ENCODE data around the gene NGF.

The NGF gene

DNA sequence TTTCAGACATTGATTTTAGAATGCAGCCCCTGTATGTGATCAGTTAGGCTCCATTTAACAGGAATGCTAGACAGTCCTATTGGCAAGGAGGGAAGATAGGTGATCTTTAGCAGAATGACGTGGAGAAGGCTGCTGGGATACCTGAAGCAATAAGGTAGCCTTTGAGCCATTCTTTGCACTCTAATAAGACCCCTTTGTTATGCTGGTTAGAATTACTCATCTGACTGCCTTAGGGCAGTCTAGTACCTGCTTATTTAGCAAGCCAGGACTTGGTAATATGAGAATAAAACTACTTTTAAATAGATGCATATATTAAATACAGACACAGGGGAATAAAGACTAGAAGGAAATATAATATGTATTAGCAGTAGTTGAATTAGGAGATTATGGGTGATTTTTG is 29.1 kb downstream of the NGF start:
- no peak for FAIRE-seq

- FAIRE-seq, result no peak
Observed at GRCh38 chr1:115307661-115308060, 30.4 kb downstream of the NGF start.

GRCh38 chr1:115306146-115306545 is 31.9 kb downstream of the NGF start:
- FAIRE-seq, result no peak

GRCh38 chr1:115303364-115303763 is 34.7 kb downstream of the NGF start:
- FAIRE-seq, result no peak

GRCh38 chr1:115302390-115302961 is 35.6 kb downstream of the NGF start:
- FAIRE-seq, result no peak

- FAIRE-seq, result no peak
Observed at GRCh38 chr1:115301438-115302020, 36.5 kb downstream of the NGF start.

DNA sequence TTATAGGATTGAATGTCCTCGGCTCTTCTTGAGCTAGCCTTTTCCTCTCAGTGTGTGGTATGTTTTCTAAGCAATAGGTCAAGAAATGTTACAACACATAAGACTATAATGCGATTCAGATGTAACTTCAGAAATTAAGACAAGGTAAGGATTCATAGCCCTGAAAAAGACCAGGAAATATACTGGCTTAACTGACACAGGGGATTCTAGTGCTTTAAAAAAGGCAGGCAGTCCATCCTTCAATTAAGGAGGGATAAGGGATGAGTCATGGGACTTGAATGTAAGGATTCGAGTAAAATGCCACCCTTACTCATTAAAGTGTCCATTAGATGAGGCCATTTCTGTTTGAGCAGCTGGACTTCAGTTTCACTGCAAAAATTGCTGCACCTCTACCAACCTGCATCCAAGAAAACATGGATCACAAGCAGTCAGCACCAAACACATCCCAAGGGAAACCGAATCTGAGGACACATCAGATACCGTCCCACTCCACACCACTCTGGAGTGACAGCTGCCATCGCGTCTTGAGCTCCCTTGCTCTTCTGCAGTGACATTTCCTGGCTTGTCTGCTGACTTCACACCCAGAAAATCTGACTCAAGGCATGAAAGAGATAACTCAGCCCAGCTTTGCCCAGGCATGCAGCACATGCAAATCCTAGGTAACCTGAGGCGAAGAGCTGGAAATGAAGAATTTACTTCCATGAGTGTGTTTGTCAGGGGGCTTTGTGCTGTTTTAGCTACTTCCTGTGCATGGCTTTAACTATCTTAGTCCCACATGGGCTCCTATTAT is 37.8 kb downstream of the NGF start:
- FAIRE-seq, result no peak

- FAIRE-seq, result no peak
Observed at GRCh38 chr1:115299266-115299665, 38.8 kb downstream of the NGF start.

GRCh38 chr1:115296981-115297380 is 41.1 kb downstream of the NGF start:
- no peak for FAIRE-seq

GRCh38 chr1:115295904-115296696 is 41.9 kb downstream of the NGF start:
- FAIRE-seq, result no peak

DNA sequence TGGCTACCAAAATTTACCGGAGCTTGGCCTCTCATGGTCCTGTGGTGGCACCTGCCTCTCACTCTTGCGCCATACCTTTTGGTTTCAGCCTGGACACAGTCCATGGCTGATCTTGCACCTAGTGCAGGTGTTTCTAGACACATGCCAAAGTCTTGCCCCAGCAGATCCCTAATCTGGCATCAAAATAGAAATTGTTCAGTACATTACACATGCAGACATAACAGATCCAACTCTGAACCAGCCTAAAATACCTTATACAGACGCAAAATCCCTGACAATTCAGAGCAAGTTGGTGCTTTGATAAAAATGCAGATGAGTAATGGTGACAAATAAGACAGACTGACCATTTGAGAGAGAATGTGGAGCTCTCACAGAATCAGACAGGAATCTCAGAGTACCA is 44.1 kb downstream of the NGF start:
- FAIRE-seq, result no peak

DNA sequence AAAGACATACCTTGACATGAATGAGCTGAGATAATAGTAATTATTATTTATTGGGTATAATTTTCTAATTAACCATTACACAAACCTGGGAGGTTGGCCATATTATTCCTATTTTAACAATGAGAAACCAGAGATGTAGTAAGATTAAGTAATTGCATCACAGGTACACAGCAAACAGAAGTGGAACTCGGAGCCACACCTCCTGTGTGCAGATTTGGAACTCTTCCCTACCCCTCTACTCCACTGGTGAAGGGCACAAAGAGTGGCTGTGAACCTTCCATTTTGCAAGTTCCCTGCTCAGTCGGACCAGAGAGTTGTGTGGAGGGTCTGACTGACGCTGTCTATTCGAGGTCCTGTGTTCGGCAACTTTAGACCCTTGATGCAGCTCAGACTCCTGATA is 45.0 kb downstream of the NGF start:
- FAIRE-seq, result no peak

DNA sequence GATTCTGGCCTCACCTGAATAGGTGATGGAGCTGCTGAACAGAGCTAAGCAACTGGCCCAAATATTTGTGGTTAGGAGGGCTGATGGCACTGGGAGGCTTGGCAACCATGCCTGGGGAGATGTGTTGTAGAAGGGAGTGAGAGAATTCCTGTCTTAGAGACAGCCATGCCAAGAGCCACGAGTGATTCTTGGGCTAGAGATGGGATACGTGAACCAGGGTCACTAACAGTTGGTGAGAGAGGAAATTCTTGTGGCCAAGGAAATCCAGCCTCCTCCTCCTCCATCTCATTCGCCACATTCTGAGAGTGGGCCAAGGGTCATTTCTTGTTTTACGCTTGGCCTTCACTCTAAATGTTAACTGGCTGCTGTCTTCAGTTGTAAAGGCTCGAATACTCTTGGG is 46.3 kb downstream of the NGF start:
- no peak for FAIRE-seq

GRCh38 chr1:115289940-115290339 is 48.1 kb downstream of the NGF start:
- no peak for FAIRE-seq

DNA sequence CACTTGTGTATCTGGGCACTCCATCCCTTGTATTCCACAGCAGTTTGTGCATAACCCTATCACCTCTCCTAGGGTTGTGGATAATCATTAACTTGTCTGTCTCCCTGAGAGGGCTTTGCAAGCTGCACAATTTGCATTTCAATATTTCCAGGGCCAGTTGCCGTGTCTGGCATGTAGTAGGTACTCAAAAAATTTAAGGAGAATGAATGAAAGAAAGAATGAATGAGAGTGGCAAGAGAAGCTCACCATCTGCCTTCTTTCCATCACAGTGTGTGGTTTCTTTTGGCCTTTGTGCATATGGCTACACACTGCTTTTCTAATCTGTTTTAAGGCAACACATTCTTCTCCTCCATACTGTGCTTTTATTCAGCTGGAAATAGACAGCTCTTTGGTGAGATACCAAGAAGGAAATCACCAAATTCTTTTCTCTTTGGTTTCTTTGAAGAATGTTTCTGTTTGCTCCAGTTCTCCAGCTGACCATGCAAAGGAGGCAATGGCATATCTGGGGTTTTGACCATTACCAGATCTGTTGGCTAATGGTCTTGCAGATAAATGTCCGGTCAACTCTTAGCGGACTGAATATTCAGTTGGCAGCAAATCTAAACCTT is 49.4 kb downstream of the NGF start:
- FAIRE-seq, result no peak

DNA sequence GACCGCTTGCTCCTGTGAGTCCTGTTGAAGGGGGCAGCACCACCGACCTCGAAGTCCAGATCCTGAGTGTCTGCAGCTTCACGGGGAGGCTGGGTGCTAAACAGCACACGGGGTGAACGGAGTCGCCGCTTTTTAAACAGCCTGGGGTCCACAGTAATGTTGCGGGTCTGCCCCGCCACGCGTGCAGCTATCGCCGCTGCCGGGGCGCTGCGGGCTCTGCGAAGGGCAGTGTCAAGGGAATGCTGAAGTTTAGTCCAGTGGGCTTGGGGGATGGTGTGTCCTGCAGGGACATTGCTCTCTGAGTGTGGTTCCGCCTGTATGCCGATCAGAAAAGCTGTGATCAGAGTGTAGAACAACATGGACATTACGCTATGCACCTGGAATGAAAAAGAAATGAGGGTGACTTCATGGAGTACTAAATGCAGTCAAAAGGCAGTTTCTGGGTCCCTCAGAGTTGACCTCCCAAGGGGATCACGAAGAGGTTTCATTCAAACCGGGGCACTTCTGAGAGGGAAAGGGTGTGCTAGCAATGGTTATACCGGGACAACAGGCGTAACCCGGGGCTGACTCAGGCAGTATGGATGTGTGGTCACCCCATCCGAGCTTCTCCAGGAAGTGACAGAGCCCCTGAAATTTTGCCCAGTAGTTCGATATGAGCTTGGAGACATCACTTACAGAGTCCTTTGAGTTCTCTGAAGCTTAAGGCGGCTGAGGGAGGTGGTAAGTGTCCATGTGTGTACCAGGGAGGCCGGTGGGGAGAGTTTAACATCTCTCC is 51.4 kb downstream of the NGF start:
- no peak for FAIRE-seq

GRCh38 chr1:115284209-115284608 is 53.8 kb downstream of the NGF start:
- no peak for FAIRE-seq

- no peak for FAIRE-seq
Observed at GRCh38 chr1:115283681-115284146, 54.3 kb downstream of the NGF start.

GRCh38 chr1:115283249-115283648 is 54.8 kb downstream of the NGF start:
- FAIRE-seq, result no peak

DNA sequence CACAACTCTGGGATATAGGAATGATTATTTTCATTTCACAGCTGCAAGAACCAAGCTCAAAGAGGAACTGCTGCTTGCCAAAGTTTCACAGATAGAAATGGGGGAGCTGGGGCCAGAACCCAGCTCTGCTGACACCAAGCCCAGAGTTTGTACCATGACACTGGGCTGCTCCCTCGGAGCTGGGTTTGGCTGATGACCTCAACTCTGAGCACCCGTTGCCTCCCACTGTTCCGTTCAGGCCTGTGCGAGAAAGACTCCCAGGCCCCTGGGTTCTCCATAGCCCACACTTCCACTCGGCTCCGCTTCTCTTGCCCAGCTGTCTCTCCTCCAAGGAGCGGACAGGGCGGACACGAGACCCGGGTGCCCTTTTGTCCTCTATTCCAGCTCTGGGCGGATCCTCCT is 55.2 kb downstream of the NGF start:
- no peak for FAIRE-seq

- FAIRE-seq, result no peak
Observed at GRCh38 chr1:115281143-115281542, 56.9 kb downstream of the NGF start.

DNA sequence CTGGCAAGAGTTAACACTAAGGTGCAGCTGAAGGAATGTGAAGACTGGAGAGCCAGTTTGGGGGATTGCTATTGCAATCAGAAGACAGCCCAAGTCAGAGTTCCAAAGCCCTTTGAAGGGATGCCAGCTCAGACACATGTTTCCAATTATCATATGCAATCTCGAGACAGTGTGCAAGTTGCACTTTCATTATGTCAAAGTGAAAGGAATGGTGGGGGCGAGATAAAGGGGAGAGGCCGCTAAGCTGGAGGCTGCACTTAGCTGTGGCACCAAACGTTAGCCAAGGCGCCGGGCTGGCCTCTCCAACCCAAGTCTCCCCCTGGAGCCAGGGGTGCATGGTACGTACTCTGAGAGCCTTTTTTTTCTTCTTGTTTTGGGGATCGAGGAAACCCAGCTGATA is 58.0 kb downstream of the NGF start:
- no peak for FAIRE-seq
